ENCODE data around the gene TARS3.

Gene TARS3

GRCh38 chr15:101618851-101619614 lies 105.2 kb downstream of the TARS3 start:
- DNase-seq, result no peak

- no peak for DNase-seq
Measured at GRCh38 chr15:101618076-101618475, 106.2 kb downstream of the TARS3 start.

DNA sequence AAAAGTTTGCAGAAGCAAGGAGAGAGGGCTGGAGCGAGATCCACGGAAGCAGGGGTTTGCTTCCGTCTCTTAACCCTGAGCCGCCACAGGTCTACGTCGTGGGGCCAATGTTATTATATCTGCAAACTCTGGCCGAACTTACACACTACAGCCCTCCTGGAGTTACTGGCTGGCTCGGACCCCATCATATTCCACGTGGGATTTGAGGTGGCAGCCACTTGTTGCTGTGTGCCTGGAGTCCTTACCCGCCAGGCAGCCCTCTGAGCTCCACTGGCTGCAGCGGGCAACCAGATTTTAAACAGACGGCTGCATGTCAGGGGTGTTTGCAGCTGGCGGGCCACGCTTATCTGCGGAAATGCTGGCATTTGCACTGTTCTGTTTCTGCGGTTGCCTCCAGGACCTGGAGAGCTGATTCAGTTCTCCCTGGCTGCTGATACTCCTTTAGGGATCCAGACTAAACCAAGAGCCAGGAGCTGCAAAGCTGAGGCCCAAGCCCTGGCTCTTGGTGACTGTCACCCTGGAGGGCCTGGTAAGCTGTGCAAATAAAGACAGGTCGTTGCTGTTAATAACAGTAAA lies 106.8 kb downstream of the TARS3 start:
- no peak for DNase-seq

- DNase-seq, result no peak
Measured at GRCh38 chr15:101615986-101616848, 108.1 kb downstream of the TARS3 start.

DNA sequence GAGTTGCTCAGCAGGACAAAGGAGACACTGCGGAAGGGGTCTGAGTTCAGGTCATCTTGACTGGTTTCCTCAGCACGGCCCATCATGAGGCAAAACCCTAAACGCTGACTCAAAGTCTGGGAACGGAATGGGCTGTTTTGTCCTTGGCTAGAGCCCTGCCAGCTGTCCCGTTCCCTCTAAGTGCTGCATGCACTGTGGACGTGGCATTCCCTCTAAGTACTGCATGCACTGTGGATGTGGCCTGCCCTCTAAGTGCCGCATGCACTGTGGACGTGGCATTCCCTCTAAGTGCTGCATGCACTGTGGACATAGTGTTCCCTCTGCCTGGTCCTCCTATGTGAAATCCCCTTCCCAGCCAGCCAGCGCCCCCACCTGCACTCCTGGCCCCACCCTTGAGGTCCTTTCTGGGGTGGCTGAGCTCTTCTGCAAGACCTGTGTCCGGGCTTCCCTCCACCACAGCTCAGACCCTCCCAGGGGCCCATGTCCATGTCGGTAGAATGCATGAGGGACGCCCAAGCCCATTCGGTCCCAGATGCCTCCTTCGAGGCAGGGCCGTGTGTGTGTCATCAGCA lies 108.8 kb downstream of the TARS3 start:
- DNase-seq, result no peak

- DNase-seq, result no peak
Measured at GRCh38 chr15:101614761-101615160, 109.5 kb downstream of the TARS3 start.

GRCh38 chr15:101614001-101614585 lies 110.2 kb downstream of the TARS3 start:
- no peak for DNase-seq

GRCh38 chr15:101613130-101614000 lies 110.9 kb downstream of the TARS3 start:
- no peak for DNase-seq

DNA sequence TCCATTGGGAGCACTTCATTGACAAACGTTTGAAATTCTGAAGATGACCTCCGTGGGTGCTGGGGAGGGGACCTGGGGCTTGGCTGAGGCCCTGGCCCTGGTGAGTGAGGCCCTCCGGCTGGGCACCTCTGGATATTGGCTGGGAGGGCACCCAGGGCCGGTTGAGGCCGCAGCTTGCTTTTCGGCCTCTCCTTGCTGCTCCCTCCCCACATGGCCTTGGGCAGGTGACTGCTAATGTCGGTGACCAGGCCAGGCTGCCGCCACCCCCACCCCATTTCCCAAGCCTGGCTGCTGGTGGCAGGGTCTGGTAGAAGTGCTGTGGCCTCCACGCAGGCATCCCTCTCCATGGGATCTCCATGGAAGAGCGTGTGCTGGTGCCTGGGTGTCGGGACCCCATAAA lies 111.6 kb downstream of the TARS3 start:
- DNase-seq, result no peak

- DNase-seq, result no peak
Measured at GRCh38 chr15:101611580-101612299, 112.5 kb downstream of the TARS3 start.

- no peak for DNase-seq
Measured at GRCh38 chr15:101611007-101611406, 113.3 kb downstream of the TARS3 start.

GRCh38 chr15:101610611-101611000 lies 113.7 kb downstream of the TARS3 start:
- DNase-seq, result no peak

DNA sequence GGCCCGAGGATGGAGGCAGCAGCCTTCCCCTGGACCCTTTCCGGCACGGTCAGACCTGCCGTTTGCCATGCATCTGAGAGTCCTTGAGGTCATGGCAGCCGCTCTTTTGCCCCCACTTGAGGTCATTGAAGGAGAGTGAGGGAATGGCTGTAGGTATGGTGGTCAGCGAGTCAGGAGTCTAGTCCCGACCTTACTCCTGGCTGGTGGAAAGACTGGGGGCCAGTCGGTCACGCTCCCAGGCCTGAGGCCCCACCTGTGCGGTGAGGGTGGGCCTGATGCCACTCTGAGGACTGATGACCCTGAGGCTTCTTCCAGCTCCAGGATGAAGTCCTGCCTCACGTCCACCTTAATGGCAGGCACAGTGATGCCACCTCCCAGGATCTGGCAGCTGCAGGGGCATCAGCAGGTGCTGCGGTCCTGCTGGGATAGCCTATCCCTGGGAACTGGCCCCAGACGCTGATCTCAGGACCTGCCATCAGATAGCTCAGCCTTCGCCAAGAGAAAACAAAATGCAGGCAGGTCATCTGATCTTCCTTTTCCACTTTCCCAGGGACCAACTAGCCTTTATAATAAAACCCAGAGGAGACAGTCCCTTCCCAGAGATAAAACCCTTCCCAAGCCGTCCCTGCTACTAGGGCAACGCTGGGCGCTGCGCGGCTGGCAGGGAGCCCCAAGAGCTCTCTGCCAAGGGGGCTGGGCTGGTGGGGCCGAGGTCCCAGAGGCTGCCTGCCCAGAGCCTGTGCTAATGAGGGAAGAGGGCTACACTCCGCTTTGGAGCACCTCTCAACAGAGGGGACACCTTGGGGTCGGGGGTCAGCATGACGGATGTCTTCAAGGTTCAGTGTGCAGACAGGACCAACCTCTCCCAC lies 114.3 kb downstream of the TARS3 start:
- DNase-seq, result no peak

DNA sequence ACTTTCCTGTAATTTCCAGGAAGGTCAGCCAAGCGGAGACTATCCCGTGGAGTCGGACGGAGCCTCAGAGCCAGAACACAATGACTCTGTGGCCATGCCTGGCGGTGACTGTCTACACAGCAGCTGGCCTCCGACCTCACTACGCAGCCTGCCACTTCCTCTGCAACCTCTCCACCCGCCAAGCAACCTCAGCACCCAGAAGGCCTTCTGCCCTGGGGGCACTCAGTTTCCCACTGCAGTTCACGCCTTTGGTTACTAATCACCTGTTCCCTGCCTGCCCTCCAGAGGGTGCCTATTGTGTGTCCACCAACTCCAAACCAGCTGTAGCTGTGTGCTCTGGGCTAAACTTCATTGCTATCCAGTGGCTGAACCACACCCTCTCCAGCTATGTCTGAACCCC lies 116.1 kb downstream of the TARS3 start:
- no peak for DNase-seq

DNA sequence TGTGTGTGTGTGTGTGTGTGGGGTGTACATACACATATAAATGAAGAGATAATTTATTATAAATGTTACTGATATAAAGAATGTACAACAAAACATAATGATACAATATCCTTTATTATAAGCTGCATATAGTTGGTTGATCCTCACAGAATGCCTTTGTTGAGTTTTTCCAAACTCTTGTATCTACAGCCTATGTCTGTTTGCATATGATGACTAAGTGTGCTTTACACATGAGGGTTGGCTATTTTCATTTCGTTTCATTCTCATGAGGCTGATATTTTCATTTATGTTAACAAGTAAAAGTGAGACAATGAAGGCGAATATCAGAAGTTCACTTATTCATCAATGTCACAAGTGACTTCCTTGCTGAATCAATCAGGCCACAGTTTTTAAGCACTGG lies 117.2 kb downstream of the TARS3 start:
- no peak for DNase-seq

GRCh38 chr15:101604124-101604874 lies 120.0 kb downstream of the TARS3 start:
- DNase-seq, result no peak
